ENCODE measurements around the gene ATPAF1.

- TF ChIP-seq, protein P1, sequence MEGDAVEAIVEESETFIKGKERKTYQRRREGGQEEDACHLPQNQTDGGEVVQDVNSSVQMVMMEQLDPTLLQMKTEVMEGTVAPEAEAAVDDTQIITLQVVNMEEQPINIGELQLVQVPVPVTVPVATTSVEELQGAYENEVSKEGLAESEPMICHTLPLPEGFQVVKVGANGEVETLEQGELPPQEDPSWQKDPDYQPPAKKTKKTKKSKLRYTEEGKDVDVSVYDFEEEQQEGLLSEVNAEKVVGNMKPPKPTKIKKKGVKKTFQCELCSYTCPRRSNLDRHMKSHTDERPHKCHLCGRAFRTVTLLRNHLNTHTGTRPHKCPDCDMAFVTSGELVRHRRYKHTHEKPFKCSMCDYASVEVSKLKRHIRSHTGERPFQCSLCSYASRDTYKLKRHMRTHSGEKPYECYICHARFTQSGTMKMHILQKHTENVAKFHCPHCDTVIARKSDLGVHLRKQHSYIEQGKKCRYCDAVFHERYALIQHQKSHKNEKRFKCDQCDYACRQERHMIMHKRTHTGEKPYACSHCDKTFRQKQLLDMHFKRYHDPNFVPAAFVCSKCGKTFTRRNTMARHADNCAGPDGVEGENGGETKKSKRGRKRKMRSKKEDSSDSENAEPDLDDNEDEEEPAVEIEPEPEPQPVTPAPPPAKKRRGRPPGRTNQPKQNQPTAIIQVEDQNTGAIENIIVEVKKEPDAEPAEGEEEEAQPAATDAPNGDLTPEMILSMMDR (IDR thresholded peaks at IDR 0.05) = no peak
- TF ChIP-seq POLR2AphosphoS5 (IDR thresholded peaks at IDR 0.05; ENCODE audit: low read depth, low read length) (no peak), SIN3A (IDR thresholded peaks at IDR 0.05; ENCODE audit: borderline replicate concordance, insufficient read depth, low read depth, low read length) (no peak)
Measured at GRCh38 chr1:46699666-46700065, 31.5 kb upstream of the ATPAF1 start.

All from Panc1 (cell line).